H7 (cell line): Measurements from ENCODE around the gene MAN1A1. TPM values are rescaled to one million over a fixed set of nuclear protein-coding genes. Genes with fewer than 3 reads are reported as not detected.

Experiments used
- DNase-seq: peaks from one replicate; pipeline ENCODE4 v3.0.0; 2012
- H3K27me3 ChIP-seq: 2 replicates; pipeline ENCODE4 v1.6.0; 2011; ENCODE audit warnings: mild to moderate bottlenecking, low read length; ENCODE audit not compliant: control insufficient read depth, insufficient read depth
- H3K36me3 ChIP-seq: replicated peaks from 2 replicates; pipeline ENCODE4 v1.5.1; 2011; ENCODE audit warnings: low read length; ENCODE audit not compliant: control insufficient read depth, insufficient read depth
- H3K4me3 ChIP-seq: 2 replicates; pipeline ENCODE4 v1.5.1; 2011; ENCODE audit warnings: low read depth, mild to moderate bottlenecking, control low read depth, low read length, moderate library complexity; ENCODE audit not compliant: insufficient read depth
- total RNA-seq: library from RNA; depleted of rRNA; stranded (reverse); fragments of >200 nt; shearing (Covaris generic); gene quantifications from 2 replicates; pipeline ENCODE4 v1.2.3, GENCODE V29; 2014

Gene MAN1A1
- total RNA-seq, 1 experiment from 2014 or later, result 14.5 TPM

GRCh38 chr6:119324718-119325117 lies 24.8 kb downstream of the MAN1A1 start:
- no peak for DNase-seq
- Histone ChIP-seq H3K4me3 (no peak overlapping the region), H3K27me3 (no peaks in the 10 kb centered on the region), H3K36me3 (no peaks in the 10 kb centered on the region)

GRCh38 chr6:119323931-119324330 lies 25.6 kb downstream of the MAN1A1 start:
- H3K4me3 ChIP-seq, result no peak overlapping the region
- no peaks in the 10 kb centered on the region for H3K27me3 ChIP-seq
- no peaks in the 10 kb centered on the region for H3K36me3 ChIP-seq
- DNase-seq, result no peak

DNA sequence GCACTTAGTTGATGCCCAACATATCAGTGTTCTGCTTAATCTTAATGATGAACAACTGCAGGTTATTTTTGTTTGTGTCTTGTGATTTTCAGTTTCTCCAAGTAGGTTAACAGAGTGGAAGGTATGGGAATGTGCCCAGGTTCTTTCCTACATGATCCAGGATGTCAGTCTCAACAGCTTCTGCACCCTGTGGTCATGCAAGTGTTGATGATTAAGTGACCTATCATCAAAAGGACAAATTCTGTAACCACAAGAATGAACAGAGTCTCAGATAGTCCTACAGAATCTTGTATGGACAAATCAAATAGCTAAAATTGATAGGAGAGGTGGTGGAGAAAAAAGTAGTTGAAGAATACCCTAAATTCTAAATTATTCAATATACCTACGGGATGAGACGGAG lies 26.1 kb downstream of the MAN1A1 start:
- H3K4me3 ChIP-seq, result no peak overlapping the region
- no peaks in the 10 kb centered on the region for H3K27me3 ChIP-seq
- no peaks in the 10 kb centered on the region for H3K36me3 ChIP-seq
- no peak for DNase-seq

GRCh38 chr6:119322715-119323350 lies 26.7 kb downstream of the MAN1A1 start:
- H3K27me3 ChIP-seq, result no peaks in the 10 kb centered on the region
- H3K36me3 ChIP-seq, result no peaks in the 10 kb centered on the region
- H3K4me3 ChIP-seq, result no peak overlapping the region
- no peak for DNase-seq

- DNase-seq, result no peak
- Histone ChIP-seq H3K36me3 (no peaks in the 10 kb centered on the region), H3K27me3 (no peaks in the 10 kb centered on the region), H3K4me3 (no peak overlapping the region)
These were observed 27.5 kb downstream of the MAN1A1 start for GRCh38 chr6:119322034-119322433.

DNA sequence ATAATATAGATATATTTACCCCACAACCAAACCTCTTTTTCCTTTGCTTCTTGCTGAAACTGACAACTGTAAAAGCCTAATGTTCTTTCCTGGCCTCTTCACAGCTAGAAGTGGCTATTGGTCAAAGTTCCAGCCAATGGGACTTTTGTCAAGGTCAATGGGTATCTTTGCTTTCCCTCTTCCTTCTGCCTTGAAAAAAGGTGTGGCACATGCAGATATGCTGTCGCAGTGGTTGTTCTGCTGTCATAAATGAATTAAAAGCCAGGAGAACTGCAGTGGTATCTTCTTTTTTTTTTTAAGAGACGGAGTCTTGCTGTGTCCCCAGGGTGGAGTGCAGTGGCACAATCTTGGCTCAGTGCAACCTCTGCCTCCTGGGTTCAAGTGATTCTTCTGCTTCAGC lies 29.9 kb downstream of the MAN1A1 start:
- no peaks in the 10 kb centered on the region for H3K36me3 ChIP-seq
- DNase-seq, result no peak
- no peaks in the 10 kb centered on the region for H3K27me3 ChIP-seq
- no peak overlapping the region for H3K4me3 ChIP-seq

GRCh38 chr6:119318730-119319129 lies 30.8 kb downstream of the MAN1A1 start:
- Histone ChIP-seq H3K36me3 (no peaks in the 10 kb centered on the region), H3K4me3 (no peak overlapping the region), H3K27me3 (no peaks in the 10 kb centered on the region)
- DNase-seq, result no peak

GRCh38 chr6:119318176-119318575 lies 31.4 kb downstream of the MAN1A1 start:
- Histone ChIP-seq H3K4me3 (no peak overlapping the region), H3K27me3 (no peaks in the 10 kb centered on the region), H3K36me3 (no peaks in the 10 kb centered on the region)
- DNase-seq, result no peak

DNA sequence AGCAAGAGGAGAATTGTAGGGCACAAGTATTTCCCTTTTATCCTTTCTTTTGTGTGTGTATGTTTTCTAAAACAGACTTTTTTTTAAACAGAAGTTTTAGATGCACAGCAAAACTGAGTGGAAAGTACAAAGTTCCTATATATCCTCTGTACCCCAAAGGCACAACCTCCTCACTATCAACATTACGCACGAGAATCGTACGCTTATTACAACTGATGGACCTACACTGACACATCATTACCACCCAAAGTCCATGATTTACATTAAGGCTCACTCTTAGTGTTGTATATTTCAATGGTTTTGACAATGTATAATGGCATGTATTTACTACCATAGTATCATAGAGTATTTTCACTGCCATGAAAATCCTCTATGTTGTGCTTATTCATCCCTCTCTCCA lies 32.6 kb downstream of the MAN1A1 start:
- no peak for DNase-seq
- Histone ChIP-seq H3K4me3 (no peak overlapping the region), H3K36me3 (no peaks in the 10 kb centered on the region), H3K27me3 (no peaks in the 10 kb centered on the region)

DNA sequence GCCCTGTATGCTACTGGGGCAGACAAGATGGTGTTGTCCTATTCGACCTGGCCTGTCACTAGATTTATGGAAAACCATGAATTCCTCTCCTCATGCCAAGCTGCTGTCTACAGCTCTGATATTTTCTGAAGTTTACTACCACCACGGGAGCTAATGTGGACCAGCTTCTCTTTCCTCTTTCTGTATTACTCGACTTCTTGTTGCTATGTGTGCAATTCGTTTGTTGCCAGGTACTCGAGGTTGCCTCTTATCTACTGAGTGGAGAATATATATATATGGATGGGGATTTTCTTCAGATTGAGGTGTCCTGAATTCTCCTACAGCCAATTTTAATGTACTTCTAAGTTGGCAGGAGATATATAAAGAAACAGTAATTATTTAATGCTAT lies 34.7 kb downstream of the MAN1A1 start:
- Histone ChIP-seq H3K36me3 (no peaks in the 10 kb centered on the region), H3K27me3 (no peaks in the 10 kb centered on the region), H3K4me3 (no peak overlapping the region)
- DNase-seq, result no peak

DNA sequence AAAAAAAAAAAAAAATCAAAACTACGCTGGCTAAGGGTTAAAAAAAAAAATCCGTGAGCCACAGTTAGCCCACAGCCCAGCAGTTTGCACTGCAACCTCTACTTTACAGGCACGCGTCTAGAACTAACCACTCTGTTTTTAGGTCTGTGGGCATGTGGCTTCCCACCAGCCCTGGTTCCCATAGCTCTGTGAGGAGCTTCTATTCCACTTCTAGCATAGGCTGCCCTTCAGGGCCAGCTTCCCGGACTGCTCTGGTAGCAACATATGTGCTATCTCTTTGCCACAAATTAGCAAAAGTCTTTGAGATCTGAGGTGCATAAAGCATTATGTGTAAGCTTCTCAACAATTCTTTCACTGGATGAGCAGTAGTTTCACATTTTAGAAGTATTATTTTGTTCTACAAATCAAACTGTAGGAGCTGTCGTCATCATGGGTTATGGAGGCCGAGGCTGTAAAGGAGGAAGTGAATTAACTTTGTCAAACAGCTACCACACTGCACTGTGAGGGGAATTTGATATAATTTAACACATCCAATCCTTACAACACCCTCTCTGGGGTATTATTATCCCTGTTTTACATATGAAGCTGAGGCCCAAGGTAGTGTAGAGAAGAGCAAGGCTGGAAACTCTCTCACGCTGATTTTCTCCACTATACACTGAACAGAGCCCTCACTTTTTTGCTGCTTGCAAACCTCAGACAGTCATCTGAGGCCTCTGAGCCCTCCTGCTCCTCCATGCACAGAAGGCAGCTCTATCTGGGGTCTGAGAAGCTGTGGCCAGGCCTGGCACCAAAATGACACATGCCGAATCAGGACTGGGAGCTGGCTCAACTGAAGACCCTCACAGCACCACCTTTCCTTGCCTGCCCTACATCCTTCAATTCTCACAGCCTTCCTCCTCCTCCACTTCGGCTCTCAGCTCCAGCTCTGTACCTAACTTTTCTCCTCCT lies 35.4 kb downstream of the MAN1A1 start:
- no peak for DNase-seq
- Histone ChIP-seq H3K36me3 (no peaks in the 10 kb centered on the region), H3K4me3 (no peak overlapping the region), H3K27me3 (no peaks in the 10 kb centered on the region)

- no peak overlapping the region for H3K4me3 ChIP-seq
- DNase-seq, result no peak
- H3K36me3 ChIP-seq, result no peaks in the 10 kb centered on the region
- no peaks in the 10 kb centered on the region for H3K27me3 ChIP-seq
These were observed 36.7 kb downstream of the MAN1A1 start for GRCh38 chr6:119312875-119313338.

- Histone ChIP-seq H3K4me3 (no peak overlapping the region), H3K27me3 (no peaks in the 10 kb centered on the region), H3K36me3 (no peaks in the 10 kb centered on the region)
- no peak for DNase-seq
These were observed 37.1 kb downstream of the MAN1A1 start for GRCh38 chr6:119312441-119312840.

DNA sequence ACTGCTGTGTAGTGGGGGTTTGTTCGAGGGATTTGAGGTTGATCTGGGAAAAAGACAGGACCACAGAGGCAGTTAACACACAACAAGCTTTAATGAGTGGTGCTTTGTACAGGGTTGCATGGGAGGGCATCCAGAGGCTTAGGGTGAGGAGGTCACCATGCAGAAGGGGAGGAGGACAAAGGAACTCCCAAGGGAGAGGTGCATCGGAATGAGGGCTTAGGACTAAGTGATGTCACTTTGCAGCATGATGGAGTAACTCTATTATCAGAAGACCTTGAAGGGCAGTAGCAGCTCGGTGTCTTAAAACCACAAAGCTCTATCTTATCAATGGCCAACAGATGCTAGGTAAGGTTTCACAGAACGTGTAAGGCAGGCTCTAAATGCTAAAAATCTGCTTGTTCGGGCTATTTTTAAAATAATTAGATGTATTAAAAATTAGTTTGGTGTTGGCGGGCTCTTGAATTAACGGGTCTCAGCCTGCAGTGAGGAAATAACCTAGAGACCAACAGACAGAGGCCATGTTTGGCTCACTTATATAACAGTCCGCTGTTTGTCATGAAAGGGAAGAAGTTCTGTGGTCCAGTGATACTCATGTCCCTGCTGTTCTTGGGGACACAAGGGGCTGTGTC lies 37.9 kb downstream of the MAN1A1 start:
- Histone ChIP-seq H3K4me3 (no peak overlapping the region), H3K27me3 (no peaks in the 10 kb centered on the region), H3K36me3 (no peaks in the 10 kb centered on the region)
- DNase-seq, result no peak
